ENCODE measurements around the gene DLEU7.

The DLEU7 gene

DNA sequence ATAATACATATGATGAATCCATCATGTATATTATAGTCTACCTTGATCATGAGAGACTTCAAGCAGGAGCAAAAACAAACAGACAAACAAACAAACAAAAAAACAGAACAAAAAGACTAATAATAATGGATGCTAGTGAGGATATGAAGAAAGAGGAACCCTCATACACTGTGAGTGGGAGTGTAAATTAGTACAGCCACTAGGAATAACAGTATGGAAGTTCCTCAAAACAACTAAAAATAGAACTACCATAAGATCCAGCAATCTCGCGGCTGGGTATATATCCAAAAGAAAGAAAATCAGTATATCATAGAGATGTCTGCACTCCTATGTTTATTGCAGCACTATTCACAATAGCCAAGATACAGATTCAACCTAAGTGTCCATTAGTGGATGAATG is 7.0 kb upstream of the DLEU7 start:
- H3K9me3 ChIP-seq (replicated peaks in 1 of 2; ENCODE audit: control insufficient read depth in 2 of 2, insufficient read depth in 1 of 2, low read depth in 1 of 2, low read length in 2 of 2), result peaks cover 0 to 3% of the 10 kb centered on the region in 2 donors
- H3K4me2 ChIP-seq (ENCODE audit: insufficient read depth, low read length, poor library complexity, severe bottlenecking), result no peak overlapping the region
- H3K9ac ChIP-seq (ENCODE audit: low read depth, low read length, poor library complexity), result no peak overlapping the region
- H2AFZ ChIP-seq (ENCODE audit: low read length), result no peak overlapping the region
- H3K4ac ChIP-seq (ENCODE audit: low read length), result no peak overlapping the region
- H3K27ac ChIP-seq (replicated peaks; ENCODE audit: low read length), result no peak overlapping the region
- H2BK12ac ChIP-seq (ENCODE audit: low read length), result no peak overlapping the region
- no peak overlapping the region for H2AK5ac ChIP-seq (ENCODE audit: low read depth, low read length)
- no peak overlapping the region for H2BK5ac ChIP-seq (ENCODE audit: low read length)
- no peak overlapping the region for H3K23ac ChIP-seq (ENCODE audit: low read depth, low read length, poor library complexity)
- H3K4me3 ChIP-seq (ENCODE audit: low read length in 2 of 2), result no peak overlapping the region
- H3K27me3 ChIP-seq (ENCODE audit: control insufficient read depth in 3 of 3, insufficient read depth in 3 of 3, low read depth in 1 of 3, low read length in 3 of 3), result peaks cover 0 to 2% (median 0%) of the 10 kb centered on the region in 3 experiments
- no peak overlapping the region for H4K91ac ChIP-seq (ENCODE audit: low read depth, low read length, poor library complexity)
- H3K79me1 ChIP-seq (ENCODE audit: low read depth, low read length), result no peaks in the 10 kb centered on the region
- no peak for DNase-seq (ENCODE audit: low spot score)
- H3K36me3 ChIP-seq (replicated peaks in 1 of 2; ENCODE audit: control insufficient read depth in 2 of 2, insufficient read depth in 2 of 2, low read length in 2 of 2), result no peaks in the 10 kb centered on the region
- no peak overlapping the region for H2BK120ac ChIP-seq (ENCODE audit: low read depth, low read length)
- no peaks in the 10 kb centered on the region for H3K4me1 ChIP-seq (ENCODE audit: control insufficient read depth in 2 of 2, insufficient read depth in 1 of 2, low read depth in 1 of 2, low read length in 2 of 2)
- no peak overlapping the region for H4K8ac ChIP-seq (ENCODE audit: low read depth, low read length)
- no peak overlapping the region for H3K18ac ChIP-seq (ENCODE audit: low read length)
- WGBS, 2 donors (ENCODE audit: extremely low coverage in 2 of 2, insufficient read length in 2 of 2, insufficient replicate concordance in 1 of 2), result no CpG with 5 or more reads among the region's 2 CpGs
- H2BK15ac ChIP-seq (ENCODE audit: low read length), result no peak overlapping the region
- no peak overlapping the region for H3K14ac ChIP-seq (ENCODE audit: low read length)

DNA sequence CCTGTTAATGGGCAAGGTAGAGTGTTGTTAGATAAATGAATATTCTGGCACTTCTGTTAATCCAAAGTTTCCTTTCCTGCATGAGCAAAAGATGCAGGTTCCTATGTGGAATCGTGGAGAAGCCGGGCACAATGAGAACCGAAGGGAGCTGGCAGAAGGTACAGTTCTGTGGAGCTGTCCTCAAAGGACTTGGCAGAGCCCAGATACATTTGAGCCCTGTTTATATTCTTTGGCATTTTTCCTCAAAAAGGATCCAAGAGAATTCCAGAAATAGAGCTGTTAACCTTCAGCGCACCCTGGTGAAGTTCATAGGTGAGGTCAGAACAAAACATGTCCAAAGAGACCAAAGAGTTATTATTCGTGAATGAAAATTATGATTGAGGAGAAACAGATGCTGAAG is 4.0 kb upstream of the DLEU7 start:
- Histone ChIP-seq H3K4me2 (ENCODE audit: insufficient read depth, low read length, poor library complexity, severe bottlenecking) (no peak overlapping the region), H2BK12ac (ENCODE audit: low read length) (no peak overlapping the region), H2AK5ac (ENCODE audit: low read depth, low read length) (no peak overlapping the region), H3K9me3 (replicated peaks in 1 of 2; ENCODE audit: control insufficient read depth in 2 of 2, insufficient read depth in 1 of 2, low read depth in 1 of 2, low read length in 2 of 2) (peaks cover 0 to 3% of the 10 kb centered on the region in 2 donors), H4K91ac (ENCODE audit: low read depth, low read length, poor library complexity) (no peak overlapping the region), H3K27ac (replicated peaks; ENCODE audit: low read length) (no peak overlapping the region), H2BK120ac (ENCODE audit: low read depth, low read length) (no peak overlapping the region), H3K18ac (ENCODE audit: low read length) (no peak overlapping the region), H3K14ac (ENCODE audit: low read length) (no peak overlapping the region), H3K4me1 (ENCODE audit: control insufficient read depth in 2 of 2, insufficient read depth in 1 of 2, low read depth in 1 of 2, low read length in 2 of 2) (peaks cover 9 to 16% of the 10 kb centered on the region in 2 donors), H3K23ac (ENCODE audit: low read depth, low read length, poor library complexity) (no peak overlapping the region), H4K8ac (ENCODE audit: low read depth, low read length) (no peak overlapping the region), H3K36me3 (replicated peaks in 1 of 2; ENCODE audit: control insufficient read depth in 2 of 2, insufficient read depth in 2 of 2, low read length in 2 of 2) (no peaks in the 10 kb centered on the region), H2BK15ac (ENCODE audit: low read length) (no peak overlapping the region), H3K27me3 (ENCODE audit: control insufficient read depth in 3 of 3, insufficient read depth in 3 of 3, low read depth in 1 of 3, low read length in 3 of 3) (peaks cover 0 to 12% (median 0%) of the 10 kb centered on the region in 3 experiments), H2AFZ (ENCODE audit: low read length) (no peak overlapping the region), H3K9ac (ENCODE audit: low read depth, low read length, poor library complexity) (no peak overlapping the region), H2BK5ac (ENCODE audit: low read length) (no peak overlapping the region), H3K4me3 (ENCODE audit: low read length in 2 of 2) (no peak overlapping the region), H3K79me1 (ENCODE audit: low read depth, low read length) (no peaks in the 10 kb centered on the region), H3K4ac (ENCODE audit: low read length) (no peak overlapping the region)
- WGBS, 2 donors (ENCODE audit: extremely low coverage in 2 of 2, insufficient read length in 2 of 2, insufficient replicate concordance in 1 of 2), result no CpG with 5 or more reads among the region's 5 CpGs
- no peak for DNase-seq (ENCODE audit: low spot score)

DNA sequence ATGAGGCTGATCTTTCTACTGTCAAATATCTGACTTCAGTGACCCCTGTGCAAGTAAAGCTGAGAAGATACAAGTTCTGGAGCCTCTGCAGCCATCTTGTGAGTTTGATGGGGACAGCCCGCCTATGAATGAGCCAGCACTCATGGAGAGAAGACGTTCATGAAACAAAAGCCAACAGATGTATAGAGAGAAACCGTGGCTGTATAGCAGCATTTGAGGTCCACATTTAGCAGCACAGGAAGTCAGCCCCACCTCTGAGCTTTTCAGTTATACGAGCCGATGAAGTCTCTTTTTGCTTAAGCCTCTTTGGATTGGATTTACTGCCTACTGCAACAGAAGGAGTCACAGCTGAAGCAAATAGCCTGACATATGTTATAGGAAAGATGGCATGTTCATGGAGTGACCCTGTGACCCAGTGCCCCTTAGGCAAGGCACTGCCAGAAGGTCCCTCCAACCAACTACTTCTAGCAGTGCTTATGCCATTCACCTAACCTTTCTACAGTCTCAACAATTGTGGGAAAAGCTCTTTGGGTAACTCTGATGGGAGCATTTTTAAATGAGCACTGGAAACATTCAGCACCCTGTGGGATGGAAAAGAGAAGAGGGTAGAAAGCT is 3.5 kb upstream of the DLEU7 start:
- H2BK120ac ChIP-seq (ENCODE audit: low read depth, low read length), result no peak overlapping the region
- H2BK12ac ChIP-seq (ENCODE audit: low read length), result no peak overlapping the region
- WGBS, 2 donors (ENCODE audit: extremely low coverage in 2 of 2, insufficient read length in 2 of 2, insufficient replicate concordance in 1 of 2), result no CpG with 5 or more reads among the region's 5 CpGs
- H3K9ac ChIP-seq (ENCODE audit: low read depth, low read length, poor library complexity), result no peak overlapping the region
- no peaks in the 10 kb centered on the region for H3K36me3 ChIP-seq (replicated peaks in 1 of 2; ENCODE audit: control insufficient read depth in 2 of 2, insufficient read depth in 2 of 2, low read length in 2 of 2)
- no peak overlapping the region for H3K14ac ChIP-seq (ENCODE audit: low read length)
- no peak overlapping the region for H3K18ac ChIP-seq (ENCODE audit: low read length)
- H2BK5ac ChIP-seq (ENCODE audit: low read length), result no peak overlapping the region
- H3K27ac ChIP-seq (replicated peaks; ENCODE audit: low read length), result no peak overlapping the region
- peaks cover 9 to 18% of the 10 kb centered on the region in 2 donors for H3K4me1 ChIP-seq (ENCODE audit: control insufficient read depth in 2 of 2, insufficient read depth in 1 of 2, low read depth in 1 of 2, low read length in 2 of 2)
- H3K23ac ChIP-seq (ENCODE audit: low read depth, low read length, poor library complexity), result no peak overlapping the region
- DNase-seq (ENCODE audit: low spot score), result no peak
- H3K79me1 ChIP-seq (ENCODE audit: low read depth, low read length), result no peaks in the 10 kb centered on the region
- no peak overlapping the region for H4K8ac ChIP-seq (ENCODE audit: low read depth, low read length)
- H3K27me3 ChIP-seq (ENCODE audit: control insufficient read depth in 3 of 3, insufficient read depth in 3 of 3, low read depth in 1 of 3, low read length in 3 of 3), result peaks cover 0 to 16% (median 0%) of the 10 kb centered on the region in 3 experiments
- no peak overlapping the region for H2BK15ac ChIP-seq (ENCODE audit: low read length)
- no peak overlapping the region for H2AFZ ChIP-seq (ENCODE audit: low read length)
- H2AK5ac ChIP-seq (ENCODE audit: low read depth, low read length), result no peak overlapping the region
- no peak overlapping the region for H3K4me2 ChIP-seq (ENCODE audit: insufficient read depth, low read length, poor library complexity, severe bottlenecking)
- H3K4me3 ChIP-seq (ENCODE audit: low read length in 2 of 2), result no peak overlapping the region
- H3K9me3 ChIP-seq (replicated peaks in 1 of 2; ENCODE audit: control insufficient read depth in 2 of 2, insufficient read depth in 1 of 2, low read depth in 1 of 2, low read length in 2 of 2), result peaks cover 0 to 3% of the 10 kb centered on the region in 2 donors
- H3K4ac ChIP-seq (ENCODE audit: low read length), result no peak overlapping the region
- H4K91ac ChIP-seq (ENCODE audit: low read depth, low read length, poor library complexity), result no peak overlapping the region

DNA sequence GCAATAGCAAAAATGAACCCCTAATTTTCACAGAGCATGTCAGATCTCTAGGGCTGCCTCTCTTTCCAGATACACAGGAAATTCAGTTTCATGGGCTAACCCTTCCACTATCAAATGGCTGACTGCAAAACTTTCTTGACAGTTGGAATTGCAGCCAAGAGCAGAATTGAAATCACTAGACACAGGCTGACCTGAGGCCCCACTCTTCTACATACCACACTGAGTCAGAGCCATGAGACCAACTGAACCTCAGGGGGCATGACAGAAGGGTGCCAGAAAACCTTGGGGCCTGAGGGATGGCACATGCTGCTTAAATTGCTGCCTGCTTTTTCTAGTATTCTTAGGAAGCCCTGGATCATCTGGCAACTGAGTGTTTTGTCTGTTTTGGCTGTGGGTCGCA is 1.7 kb upstream of the DLEU7 start:
- peak overlapping the region; percentile 60 for H2AFZ ChIP-seq (ENCODE audit: low read length)
- H3K14ac ChIP-seq (ENCODE audit: low read length), result no peak overlapping the region
- H3K27ac ChIP-seq (replicated peaks; ENCODE audit: low read length), result no peak overlapping the region
- no peak overlapping the region for H4K8ac ChIP-seq (ENCODE audit: low read depth, low read length)
- DNase-seq (ENCODE audit: low spot score), result no peak
- no peak overlapping the region for H3K4me2 ChIP-seq (ENCODE audit: insufficient read depth, low read length, poor library complexity, severe bottlenecking)
- no peak overlapping the region for H3K18ac ChIP-seq (ENCODE audit: low read length)
- no peak overlapping the region for H3K4ac ChIP-seq (ENCODE audit: low read length)
- no peak overlapping the region for H2AK5ac ChIP-seq (ENCODE audit: low read depth, low read length)
- no peak overlapping the region for H2BK120ac ChIP-seq (ENCODE audit: low read depth, low read length)
- no peak overlapping the region for H2BK5ac ChIP-seq (ENCODE audit: low read length)
- H3K4me1 ChIP-seq (ENCODE audit: control insufficient read depth in 2 of 2, insufficient read depth in 1 of 2, low read depth in 1 of 2, low read length in 2 of 2), result peaks cover 9 to 18% of the 10 kb centered on the region in 2 donors
- H3K9me3 ChIP-seq (replicated peaks in 1 of 2; ENCODE audit: control insufficient read depth in 2 of 2, insufficient read depth in 1 of 2, low read depth in 1 of 2, low read length in 2 of 2), result peaks cover 0 to 3% of the 10 kb centered on the region in 2 donors
- H3K79me1 ChIP-seq (ENCODE audit: low read depth, low read length), result no peaks in the 10 kb centered on the region
- no peaks in the 10 kb centered on the region for H3K36me3 ChIP-seq (replicated peaks in 1 of 2; ENCODE audit: control insufficient read depth in 2 of 2, insufficient read depth in 2 of 2, low read length in 2 of 2)
- no CpG with 5 or more reads among the region's 1 CpG for WGBS, 2 donors (ENCODE audit: extremely low coverage in 2 of 2, insufficient read length in 2 of 2, insufficient replicate concordance in 1 of 2)
- no peak overlapping the region for H2BK15ac ChIP-seq (ENCODE audit: low read length)
- peaks cover 0 to 22% (median 0%) of the 10 kb centered on the region in 3 experiments for H3K27me3 ChIP-seq (ENCODE audit: control insufficient read depth in 3 of 3, insufficient read depth in 3 of 3, low read depth in 1 of 3, low read length in 3 of 3)
- H2BK12ac ChIP-seq (ENCODE audit: low read length), result no peak overlapping the region
- no peak overlapping the region for H3K23ac ChIP-seq (ENCODE audit: low read depth, low read length, poor library complexity)
- no peak overlapping the region for H3K4me3 ChIP-seq (ENCODE audit: low read length in 2 of 2)
- no peak overlapping the region for H4K91ac ChIP-seq (ENCODE audit: low read depth, low read length, poor library complexity)
- no peak overlapping the region for H3K9ac ChIP-seq (ENCODE audit: low read depth, low read length, poor library complexity)
